ENCODE data around the gene PSMD2. TPM values are rescaled to one million over a fixed set of nuclear protein-coding genes. Genes with fewer than 3 reads are reported as not detected.

PSMD2 gene
- polyA plus RNA-seq, 3 donors, result 138 to 186 (median 167) TPM

- no peaks in the 10 kb centered on the region for H3K36me3 Mint-ChIP-seq
- peaks cover 8% of the 10 kb centered on the region for H3K4me1 Mint-ChIP-seq
- H3K4me1 ChIP-seq (ENCODE audit: control insufficient read depth in 1 of 2, insufficient read depth in 2 of 2, low read length in 2 of 2), result peaks cover 12 to 18% of the 10 kb centered on the region in 2 donors
- H3K36me3 ChIP-seq (replicated peaks in 1 of 2; ENCODE audit: control insufficient read depth in 1 of 2, insufficient read depth in 2 of 2, low read length in 2 of 2), result no peaks in the 10 kb centered on the region
- peaks cover 0 to 1% (median 0%) of the 10 kb centered on the region in 7 donors for H3K9me3 Mint-ChIP-seq
- H3K4me2 ChIP-seq (replicated peaks; ENCODE audit: extremely low read depth, low read length, poor library complexity, severe bottlenecking), result no peak overlapping the region
- no peaks in the 10 kb centered on the region for H4K20me1 ChIP-seq (ENCODE audit: insufficient read depth, low read length)
- no peak overlapping the region for H2AFZ ChIP-seq (ENCODE audit: insufficient read depth, low read depth, low read length, poor library complexity, severe bottlenecking)
- H3K27ac Mint-ChIP-seq, result peak overlapping the region in 1 of 7 donors; percentile 82
- no peaks in the 10 kb centered on the region for H3K9me3 ChIP-seq (replicated peaks in 1 of 2; ENCODE audit: control insufficient read depth in 1 of 2, insufficient read depth in 1 of 2, low read length in 2 of 2)
- no peak overlapping the region for H3K9ac ChIP-seq (ENCODE audit: insufficient read depth, low read length, poor library complexity, severe bottlenecking)
- no peak for DNase-seq
- intact Hi-C loops (cut with micrococcal nuclease), result no loop called here
- WGBS (ENCODE audit: insufficient coverage), result 92% methylated on average over 11 of the region's 24 CpGs
- TF ChIP-seq CTCF (IDR thresholded peaks at IDR 0.05), result no peak
- H3K4me3 Mint-ChIP-seq, result no peak overlapping the region
- peaks cover 14 to 15% (median 15%) of the 10 kb centered on the region in 3 donors for H3K27me3 Mint-ChIP-seq (ENCODE audit: low read depth in 3 of 3)
- no peaks in the 10 kb centered on the region for H3K79me2 ChIP-seq (ENCODE audit: insufficient read depth, low read length)
- H3K27ac ChIP-seq (ENCODE audit: low read depth in 1 of 2, low read length in 2 of 2), result no peak overlapping the region
- H3K4me3 ChIP-seq (replicated peaks in 1 of 3; ENCODE audit: low read depth in 2 of 3, low read length in 3 of 3), result no peak overlapping the region
- H3K27me3 ChIP-seq (ENCODE audit: control insufficient read depth in 2 of 2, insufficient read depth in 2 of 2, low read length in 2 of 2), result peaks cover 0 to 12% of the 10 kb centered on the region in 2 donors
These were observed 58.4 kb downstream of the PSMD2 start for GRCh38 chr3:184357248-184358123.

- no peaks in the 10 kb centered on the region for H3K36me3 Mint-ChIP-seq
- Histone ChIP-seq H3K9me3 (replicated peaks in 1 of 2; ENCODE audit: control insufficient read depth in 1 of 2, insufficient read depth in 1 of 2, low read length in 2 of 2) (no peaks in the 10 kb centered on the region), H2AFZ (ENCODE audit: insufficient read depth, low read depth, low read length, poor library complexity, severe bottlenecking) (no peak overlapping the region), H3K79me2 (ENCODE audit: insufficient read depth, low read length) (no peaks in the 10 kb centered on the region), H3K4me3 (replicated peaks in 1 of 3; ENCODE audit: low read depth in 2 of 3, low read length in 3 of 3) (no peak overlapping the region), H3K36me3 (replicated peaks in 1 of 2; ENCODE audit: control insufficient read depth in 1 of 2, insufficient read depth in 2 of 2, low read length in 2 of 2) (no peaks in the 10 kb centered on the region), H3K27ac (ENCODE audit: low read depth in 1 of 2, low read length in 2 of 2) (no peak overlapping the region), H4K20me1 (ENCODE audit: insufficient read depth, low read length) (no peaks in the 10 kb centered on the region), H3K9ac (ENCODE audit: insufficient read depth, low read length, poor library complexity, severe bottlenecking) (no peak overlapping the region), H3K27me3 (ENCODE audit: control insufficient read depth in 2 of 2, insufficient read depth in 2 of 2, low read length in 2 of 2) (peaks cover 0 to 12% of the 10 kb centered on the region in 2 donors), H3K4me2 (replicated peaks; ENCODE audit: extremely low read depth, low read length, poor library complexity, severe bottlenecking) (no peak overlapping the region), H3K4me1 (ENCODE audit: control insufficient read depth in 1 of 2, insufficient read depth in 2 of 2, low read length in 2 of 2) (peaks cover 13 to 24% of the 10 kb centered on the region in 2 donors)
- peak overlapping the region in 1 of 7 donors; percentile 82 for H3K27ac Mint-ChIP-seq
- peaks cover 9% of the 10 kb centered on the region for H3K4me1 Mint-ChIP-seq
- peaks cover 0 to 1% (median 0%) of the 10 kb centered on the region in 7 donors for H3K9me3 Mint-ChIP-seq
- H3K4me3 Mint-ChIP-seq, result peak overlapping the region in 1 of 2 donors; percentile 16
- TF ChIP-seq CTCF (IDR thresholded peaks at IDR 0.05), result no peak
- H3K27me3 Mint-ChIP-seq (ENCODE audit: low read depth in 3 of 3), result peaks cover 14 to 15% (median 15%) of the 10 kb centered on the region in 3 donors
- 98% methylated on average over 7 of the region's 12 CpGs for whole genome bisulfite sequencing (ENCODE audit: insufficient coverage)
- intact Hi-C loops (cut with micrococcal nuclease), result no loop called here
- no peak for DNase-seq
These were observed 59.2 kb downstream of the PSMD2 start for GRCh38 chr3:184358124-184358767.

Small RNA genes within 50 kb of the gene (small RNA-seq; reads per million reads assigned to genes)
- 4,012 reads per million, percentile 100 among the genes with 10 or more reads in this experiment for gene SNORD66 (ENCODE audit: insufficient read length, low read depth)

Other genes with a start within 250 kb of the PSMD2 start
- gene HTR3C, start 246.2 kb upstream of the PSMD2 start, polyA plus RNA-seq, result not detected
- not detected for gene HTR3E, start 202.2 kb upstream of the PSMD2 start, polyA plus RNA-seq
- 10 to 100 TPM; 22.7 to 50.0 (median 24.1) TPM for gene EIF2B5, start 163.9 kb upstream of the PSMD2 start, polyA plus RNA-seq
- 10 to 100 TPM in 1 of 3 donors, 1 to 10 TPM in 2; 4.5 to 42.1 (median 9.4) TPM for gene DVL3, start 143.9 kb upstream of the PSMD2 start, polyA plus RNA-seq
- 100 to 1,000 TPM; 283 to 327 (median 295) TPM for gene AP2M1, start 124.4 kb upstream of the PSMD2 start, polyA plus RNA-seq
- gene ABCF3, start 113.0 kb upstream of the PSMD2 start, polyA plus RNA-seq, result 10 to 100 TPM; 13.5 to 74.8 (median 13.9) TPM
- under 1 TPM in 1 of 3 donors, not detected in 2; 0.32 TPM for gene VWA5B2, start 69.7 kb upstream of the PSMD2 start, polyA plus RNA-seq
- gene ALG3, start 50.3 kb upstream of the PSMD2 start, polyA plus RNA-seq, result 10 to 100 TPM; 29.0 to 60.8 (median 56.4) TPM
- gene EEF1AKMT4, start 49.6 kb upstream of the PSMD2 start, polyA plus RNA-seq, result 10 to 100 TPM in 1 of 3 donors, 1 to 10 TPM in 2; 4.0 to 12.0 (median 7.3) TPM
- not detected for gene CAMK2N2, start 37.7 kb upstream of the PSMD2 start, polyA plus RNA-seq
- gene ECE2, start 23.2 kb upstream of the PSMD2 start, polyA plus RNA-seq, result not detected
- 100 to 1,000 TPM in 1 of 3 donors, 10 to 100 TPM in 2; 13.9 to 119 (median 24.2) TPM for gene EIF4G1, start 15.4 kb downstream of the PSMD2 start, polyA plus RNA-seq
- gene FAM131A, start 38.4 kb downstream of the PSMD2 start, polyA plus RNA-seq, result 10 to 100 TPM in 1 of 3 donors, 1 to 10 TPM in 2; 5.8 to 30.6 (median 7.7) TPM
- 1 to 10 TPM in 1 of 3 donors, under 1 TPM in 1, not detected in 1; 0.16 to 2.7 TPM for gene CLCN2, start 62.4 kb downstream of the PSMD2 start, polyA plus RNA-seq
- 10 to 100 TPM; 21.7 to 67.3 (median 24.6) TPM for gene POLR2H, start 62.5 kb downstream of the PSMD2 start, polyA plus RNA-seq
- gene THPO, start 79.0 kb downstream of the PSMD2 start, polyA plus RNA-seq, result not detected
- under 1 TPM in 1 of 3 donors, not detected in 2; 0.03 TPM for gene CHRD, start 80.8 kb downstream of the PSMD2 start, polyA plus RNA-seq